Vagina (tissue), 2 donors: ENCODE data around the gene TRA2B. TPM values are rescaled to one million over a fixed set of nuclear protein-coding genes. Genes with fewer than 3 reads are reported as not detected.

Experiments used
- DNase-seq, 2 donors: peaks; one replicate each; pipeline ENCODE4 v3.0.0-alpha.2; 2017; ENCODE audit errors: extremely low spot score in 2 of 2
- H3K27ac ChIP-seq: fragments of 200-600 bp; sonication (generic); one replicate; pipeline ENCODE4 v1.5.1; 2019
- H3K27me3 ChIP-seq: fragments of 200-600 bp; sonication (generic); one replicate; pipeline ENCODE4 v1.5.1; 2019
- H3K36me3 ChIP-seq, 2 donors: fragments of 200-600 bp; sonication (generic); one replicate each; pipeline ENCODE4 v1.5.1; 2017 to 2019
- H3K4me1 ChIP-seq: fragments of 200-600 bp; sonication (generic); one replicate; pipeline ENCODE4 v1.5.1; 2019
- H3K4me3 ChIP-seq, 2 donors: fragments of 200-600 bp; sonication (generic); 1 replicate in 1 of 2; 2 replicates in 1 of 2; pipeline ENCODE4 v1.5.1; 2016 to 2019
- H3K9me3 ChIP-seq: fragments of 200-600 bp; sonication (generic); one replicate; pipeline ENCODE4 v1.5.1; 2019
- POLR2A ChIP-seq, 2 donors: fragments of 450-650 bp; IDR thresholded peaks; one replicate each; pipeline ENCODE4 v1.6.1; 2017; ENCODE audit warnings: antibody characterized with exemption in 2 of 2, mild to moderate bottlenecking in 2 of 2, moderate library complexity in 2 of 2
- POLR2AphosphoS5 ChIP-seq, 2 donors: sonication (generic); formaldehyde crosslinking; IDR thresholded peaks; one replicate each; pipeline ENCODE4 v1.9.0; 2017; ENCODE audit warnings: antibody characterized with exemption in 2 of 2, mild to moderate bottlenecking in 2 of 2, low read depth in 1 of 2; ENCODE audit not compliant: insufficient read depth in 1 of 2
- intact Hi-C: fragments of 100-400 bp; cut with DNase I; formaldehyde crosslinking; loops from one replicate; pipeline ENCODE4 v1.15.1; 2023
- total RNA-seq: library from RNA; depleted of rRNA; stranded (reverse); fragments of >200 nt; gene quantifications from one replicate; pipeline ENCODE4 v1.2.3, GENCODE V29; 2016
- TF ChIP-seq, protein P1 (sequence below), 3 experiments: fragments of 450-650 bp in 2 of 3; fragments of 200-600 bp in 1 of 3; sonication (generic) in 1 of 3; IDR thresholded peaks; one replicate each; pipeline ENCODE4 v1.5.1; 2017 to 2019; ENCODE audit warnings: antibody characterized with exemption in 3 of 3, mild to moderate bottlenecking in 2 of 3, moderate library complexity in 2 of 3

Gene TRA2B
- total RNA-seq, 1 donor from 2014 or later, result 145 TPM

DNA sequence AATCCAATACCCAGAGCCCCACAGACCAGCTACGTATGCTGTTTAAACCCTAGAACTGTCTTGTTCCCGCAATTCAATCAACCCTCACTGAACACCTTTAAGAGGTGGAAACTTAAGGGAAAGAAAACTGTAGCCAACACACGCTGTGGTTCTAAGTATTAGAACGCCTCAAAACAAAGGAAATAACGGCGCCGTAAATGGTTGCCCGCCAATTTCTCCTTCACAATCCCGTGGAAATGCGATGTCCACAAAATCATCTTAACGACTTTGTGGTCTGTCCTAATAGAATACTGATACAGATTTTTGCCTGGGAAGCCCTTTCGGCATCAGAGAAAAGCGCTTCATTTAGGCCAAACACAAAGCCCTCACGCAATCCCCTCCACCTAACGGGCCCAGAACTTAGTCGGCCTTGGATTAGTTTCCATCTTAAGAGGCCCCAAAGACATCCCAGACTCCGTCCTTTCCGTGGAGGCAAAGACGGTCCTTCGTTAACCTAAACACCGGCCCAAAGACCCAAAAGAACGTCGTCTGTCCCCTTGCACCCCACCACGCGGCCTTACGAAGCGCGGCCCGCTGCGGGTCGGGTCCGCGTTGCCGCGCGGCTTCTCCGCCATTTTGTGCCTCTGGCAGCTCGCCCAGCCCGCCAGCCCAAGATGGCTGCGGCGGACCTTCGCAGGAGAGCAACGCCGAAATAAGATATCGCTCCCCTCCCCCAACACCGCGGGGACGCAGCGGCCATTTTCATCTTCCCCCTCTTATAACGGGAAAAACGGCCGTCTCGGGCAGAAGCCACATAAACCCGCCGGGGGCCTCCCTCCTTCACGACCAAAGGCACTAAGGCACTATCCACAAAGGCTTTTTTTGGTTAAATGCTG, 763 bp downstream of the TRA2B start:
- intact Hi-C loops, result loop anchor here (2.0 to 5.0 kb wide), 2 partner anchors 280 to 845 kb away; partner anchors contain the start of gene EIF4A2
- peak in 1 of 2 donors; percentile 79 for TF ChIP-seq POLR2A (IDR thresholded peaks at IDR 0.05)
- peak in 1 of 2 donors; percentile 29 for TF ChIP-seq POLR2AphosphoS5 (IDR thresholded peaks at IDR 0.05; ENCODE audit: insufficient read depth in 1 of 2, low read depth in 1 of 2)
- TF ChIP-seq, protein P1, sequence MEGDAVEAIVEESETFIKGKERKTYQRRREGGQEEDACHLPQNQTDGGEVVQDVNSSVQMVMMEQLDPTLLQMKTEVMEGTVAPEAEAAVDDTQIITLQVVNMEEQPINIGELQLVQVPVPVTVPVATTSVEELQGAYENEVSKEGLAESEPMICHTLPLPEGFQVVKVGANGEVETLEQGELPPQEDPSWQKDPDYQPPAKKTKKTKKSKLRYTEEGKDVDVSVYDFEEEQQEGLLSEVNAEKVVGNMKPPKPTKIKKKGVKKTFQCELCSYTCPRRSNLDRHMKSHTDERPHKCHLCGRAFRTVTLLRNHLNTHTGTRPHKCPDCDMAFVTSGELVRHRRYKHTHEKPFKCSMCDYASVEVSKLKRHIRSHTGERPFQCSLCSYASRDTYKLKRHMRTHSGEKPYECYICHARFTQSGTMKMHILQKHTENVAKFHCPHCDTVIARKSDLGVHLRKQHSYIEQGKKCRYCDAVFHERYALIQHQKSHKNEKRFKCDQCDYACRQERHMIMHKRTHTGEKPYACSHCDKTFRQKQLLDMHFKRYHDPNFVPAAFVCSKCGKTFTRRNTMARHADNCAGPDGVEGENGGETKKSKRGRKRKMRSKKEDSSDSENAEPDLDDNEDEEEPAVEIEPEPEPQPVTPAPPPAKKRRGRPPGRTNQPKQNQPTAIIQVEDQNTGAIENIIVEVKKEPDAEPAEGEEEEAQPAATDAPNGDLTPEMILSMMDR (IDR thresholded peaks at IDR 0.05), result no peak

DNA sequence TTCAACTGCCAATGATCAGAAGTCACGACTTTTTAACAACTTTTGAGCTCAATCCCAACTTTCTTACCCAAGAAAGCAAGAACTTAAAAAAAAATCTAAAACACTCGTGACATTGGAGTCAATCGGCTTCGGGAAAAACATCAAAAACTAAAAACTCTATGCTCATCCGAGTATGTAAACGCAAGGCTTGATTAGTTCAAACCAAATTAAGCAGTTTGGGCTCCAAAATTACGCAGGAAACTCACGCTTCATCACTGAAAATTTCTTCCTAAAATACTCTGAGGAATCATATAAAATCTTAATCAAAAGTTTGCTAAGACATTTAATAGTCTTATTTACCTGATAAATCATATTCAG, 1.6 kb downstream of the TRA2B start:
- TF ChIP-seq POLR2A (IDR thresholded peaks at IDR 0.05) (no peak), POLR2AphosphoS5 (IDR thresholded peaks at IDR 0.05; ENCODE audit: insufficient read depth in 1 of 2, low read depth in 1 of 2) (no peak)
- TF ChIP-seq, protein P1 (IDR thresholded peaks at IDR 0.05), result no peak
- Histone ChIP-seq H3K36me3 (no peaks in the 10 kb centered on the region), H3K4me1 (peaks cover 41% of the 10 kb centered on the region), H3K4me3 (peak overlapping the region; percentile 90 to 92), H3K27ac (peak overlapping the region; percentile 99), H3K27me3 (no peaks in the 10 kb centered on the region), H3K9me3 (no peaks in the 10 kb centered on the region)
- no peak for DNase-seq
- intact Hi-C loops, result loop anchor here (2.0 to 5.0 kb wide), 2 partner anchors 279 to 846 kb away; partner anchors contain the start of gene EIF4A2

More for the DNA sequence above, 763 bp downstream of the TRA2B start:
- Histone ChIP-seq H3K4me1 (peaks cover 34% of the 10 kb centered on the region), H3K4me3 (peak overlapping the region; percentile 90 to 92), H3K36me3 (no peaks in the 10 kb centered on the region), H3K9me3 (no peaks in the 10 kb centered on the region), H3K27ac (peak overlapping the region; percentile 99), H3K27me3 (no peaks in the 10 kb centered on the region)
- DNase-seq, result peak in 1 of 2 donors; percentile 92

- Histone ChIP-seq H3K9me3 (no peaks in the 10 kb centered on the region), H3K4me1 (peaks cover 47% of the 10 kb centered on the region), H3K36me3 (no peaks in the 10 kb centered on the region), H3K4me3 (peak overlapping the region; percentile 90 to 92), H3K27ac (peak overlapping the region; percentile 99), H3K27me3 (no peaks in the 10 kb centered on the region)
- intact Hi-C loops, result loop anchor here (2.0 to 5.0 kb wide), 2 partner anchors 279 to 847 kb away; partner anchors contain the start of gene EIF4A2
- TF ChIP-seq POLR2AphosphoS5 (IDR thresholded peaks at IDR 0.05; ENCODE audit: insufficient read depth in 1 of 2, low read depth in 1 of 2) (no peak), POLR2A (IDR thresholded peaks at IDR 0.05) (no peak)
- TF ChIP-seq, protein P1 (IDR thresholded peaks at IDR 0.05), result no peak
- DNase-seq, result no peak
Measured at GRCh38 chr3:185935465-185936272, 2.1 kb downstream of the TRA2B start.

GRCh38 chr3:185934767-185935464, 2.9 kb downstream of the TRA2B start:
- Histone ChIP-seq H3K9me3 (no peaks in the 10 kb centered on the region), H3K27me3 (no peaks in the 10 kb centered on the region), H3K36me3 (no peaks in the 10 kb centered on the region), H3K27ac (peak overlapping the region; percentile 99), H3K4me1 (peaks cover 55% of the 10 kb centered on the region), H3K4me3 (peak overlapping the region; percentile 90 to 92)
- intact Hi-C loops, result loop anchor here (5.0 kb wide), 1 partner anchor 847 kb away; the partner anchor contains the start of gene EIF4A2
- TF ChIP-seq POLR2AphosphoS5 (IDR thresholded peaks at IDR 0.05; ENCODE audit: insufficient read depth in 1 of 2, low read depth in 1 of 2), result no peak
- no peak for TF ChIP-seq POLR2A (IDR thresholded peaks at IDR 0.05)
- TF ChIP-seq, protein P1 (IDR thresholded peaks at IDR 0.05), result no peak
- DNase-seq, result no peak
